SK-N-SH treated with all-trans-retinoic acid at 6 μM for 48 hours (cell line): ENCODE measurements around the gene REV3L.
"Not testable (repeated sequence)": the region's sequence is repeated elsewhere in the genome, so short reads cannot be mapped to it uniquely, and the experiment has no call there.

Source experiments
- ATAC-seq: fragments of 200-7000 bp; cut with Tn5 transposase; 3 replicates; pipeline ENCODE4 v1.9.1; 2020; ENCODE audit warnings: mild to moderate bottlenecking, moderate library complexity
- ARNTL ChIP-seq: fragments of 450-650 bp; formaldehyde crosslinking; IDR thresholded peaks from 2 replicates; pipeline ENCODE4 v1.5.0; 2020; ENCODE audit warnings: low read depth, mild to moderate bottlenecking, moderate library complexity, borderline replicate concordance
- BACH2 ChIP-seq: fragments of 250-450 bp; sonication (Bioruptor Pico); IDR thresholded peaks from 2 replicates; pipeline ENCODE4 v1.9.0; 2021; ENCODE audit warnings: mild to moderate bottlenecking, borderline replicate concordance
- CSDC2 ChIP-seq: fragments of 250-450 bp; sonication (Bioruptor Pico); IDR thresholded peaks from 2 replicates; pipeline ENCODE4 v1.5.0; 2020; ENCODE audit warnings: mild to moderate bottlenecking, moderate library complexity
- ESRRG ChIP-seq: fragments of 250-450 bp; sonication (Bioruptor Pico); IDR thresholded peaks from 2 replicates; pipeline ENCODE4 v1.6.1; 2021; ENCODE audit warnings: mild to moderate bottlenecking
- ISL1 ChIP-seq: fragments of 250-450 bp; sonication (Bioruptor Pico); IDR thresholded peaks from 2 replicates; pipeline ENCODE4 v2.1.2; 2022; ENCODE audit warnings: mild to moderate bottlenecking, moderate library complexity
- OSR1 ChIP-seq: fragments of 250-450 bp; sonication (Bioruptor Pico); IDR thresholded peaks from 2 replicates; pipeline ENCODE4 v1.8.0; 2022; ENCODE audit warnings: moderate library complexity, mild to moderate bottlenecking, inconsistent platforms
- RARB ChIP-seq: fragments of 250-450 bp; sonication (Bioruptor Pico); IDR thresholded peaks from 2 replicates; pipeline ENCODE4 v1.8.0; 2021; ENCODE audit warnings: mild to moderate bottlenecking, moderate library complexity
- SNAI2 ChIP-seq: fragments of 250-450 bp; sonication (Bioruptor Pico); IDR thresholded peaks from 2 replicates; pipeline ENCODE4 v1.5.0; 2020; ENCODE audit warnings: mild to moderate bottlenecking, moderate library complexity
- TCF4 ChIP-seq: fragments of 250-450 bp; sonication (Bioruptor Pico); IDR thresholded peaks from 2 replicates; pipeline ENCODE4 v1.8.0; 2021; ENCODE audit warnings: mild to moderate bottlenecking, moderate library complexity, borderline replicate concordance
- ZC3H10 ChIP-seq: fragments of 250-450 bp; sonication (Bioruptor Pico); IDR thresholded peaks from 2 replicates; pipeline ENCODE4 v1.5.1; 2021; ENCODE audit warnings: mild to moderate bottlenecking, moderate library complexity
- ZFP3 ChIP-seq: fragments of 250-450 bp; sonication (Bioruptor Pico); IDR thresholded peaks from 2 replicates; pipeline ENCODE4 v1.5.0; 2020; ENCODE audit warnings: mild to moderate bottlenecking, moderate library complexity
- ZNF565 ChIP-seq: fragments of 450-650 bp; formaldehyde crosslinking; conservative IDR thresholded peaks from 2 replicates; pipeline ENCODE4 v1.5.0; 2020; ENCODE audit warnings: low read depth, mild to moderate bottlenecking, moderate library complexity
- ZNF70 ChIP-seq: fragments of 450-650 bp; formaldehyde crosslinking; IDR thresholded peaks from 2 replicates; pipeline ENCODE4 v1.5.0; 2020; ENCODE audit warnings: mild to moderate bottlenecking, moderate library complexity
- ZNF8 ChIP-seq: fragments of 450-650 bp; formaldehyde crosslinking; IDR thresholded peaks from 2 replicates; pipeline ENCODE4 v1.5.0; 2020; ENCODE audit warnings: mild to moderate bottlenecking, moderate library complexity
- TF ChIP-seq, protein P1 (sequence below): fragments of 250-450 bp; sonication (Bioruptor Pico); IDR thresholded peaks from 2 replicates; pipeline ENCODE4 v1.8.0; 2020; ENCODE audit warnings: mild to moderate bottlenecking, moderate library complexity, borderline replicate concordance
- TF ChIP-seq, protein P2 (sequence below): fragments of 250-450 bp; sonication (Bioruptor Pico); IDR thresholded peaks from 2 replicates; pipeline ENCODE4 v1.5.1; 2020; ENCODE audit warnings: low read depth, mild to moderate bottlenecking, moderate library complexity
- TF ChIP-seq, protein P3 (sequence below): fragments of 250-450 bp; sonication (Bioruptor Pico); IDR thresholded peaks from 2 replicates; pipeline ENCODE4 v1.5.0; 2020; ENCODE audit warnings: mild to moderate bottlenecking, moderate library complexity

REV3L gene

DNA sequence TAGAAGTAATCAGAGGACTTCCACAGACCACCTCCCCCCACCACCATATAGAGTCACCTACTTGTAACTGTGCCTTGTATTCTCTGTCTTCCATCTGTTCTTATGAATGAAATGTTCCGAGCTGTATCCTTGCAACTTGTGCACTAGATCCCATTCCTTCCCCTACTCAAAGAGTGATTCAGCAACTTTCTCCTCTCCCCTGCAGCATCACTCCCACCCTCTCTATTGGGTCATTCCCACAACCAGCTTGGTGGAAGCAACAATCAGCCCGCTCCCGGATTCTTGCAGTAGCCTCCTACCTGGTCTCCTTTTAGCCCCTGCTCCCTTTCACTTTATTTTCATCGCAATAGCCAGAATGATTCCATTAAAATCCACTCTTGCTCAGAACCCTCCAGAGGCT lies 34.9 kb upstream of the REV3L start:
- ATAC-seq, result no peak

DNA sequence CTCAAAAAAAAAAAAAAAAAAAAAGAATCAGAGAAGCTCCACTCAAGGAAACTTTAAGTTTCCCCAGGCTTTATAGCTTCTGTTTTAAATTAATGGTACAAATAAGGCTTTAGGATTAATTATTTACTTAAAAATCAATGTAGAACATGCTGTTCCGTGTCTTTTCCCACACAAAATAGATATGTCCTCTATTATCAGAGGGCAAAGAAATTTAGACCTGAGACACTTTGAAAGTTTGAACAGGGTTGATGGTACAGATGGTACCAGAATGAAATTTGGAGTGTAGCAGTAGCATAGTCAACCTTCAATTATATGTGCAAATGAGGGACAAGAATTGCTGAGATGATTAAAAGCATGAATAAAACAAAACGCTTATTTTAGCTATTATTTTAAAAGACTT lies 32.2 kb upstream of the REV3L start:
- ATAC-seq, result no peak

More for the DNA sequence above, 34.9 kb upstream of the REV3L start:
- TF ChIP-seq, protein P1, sequence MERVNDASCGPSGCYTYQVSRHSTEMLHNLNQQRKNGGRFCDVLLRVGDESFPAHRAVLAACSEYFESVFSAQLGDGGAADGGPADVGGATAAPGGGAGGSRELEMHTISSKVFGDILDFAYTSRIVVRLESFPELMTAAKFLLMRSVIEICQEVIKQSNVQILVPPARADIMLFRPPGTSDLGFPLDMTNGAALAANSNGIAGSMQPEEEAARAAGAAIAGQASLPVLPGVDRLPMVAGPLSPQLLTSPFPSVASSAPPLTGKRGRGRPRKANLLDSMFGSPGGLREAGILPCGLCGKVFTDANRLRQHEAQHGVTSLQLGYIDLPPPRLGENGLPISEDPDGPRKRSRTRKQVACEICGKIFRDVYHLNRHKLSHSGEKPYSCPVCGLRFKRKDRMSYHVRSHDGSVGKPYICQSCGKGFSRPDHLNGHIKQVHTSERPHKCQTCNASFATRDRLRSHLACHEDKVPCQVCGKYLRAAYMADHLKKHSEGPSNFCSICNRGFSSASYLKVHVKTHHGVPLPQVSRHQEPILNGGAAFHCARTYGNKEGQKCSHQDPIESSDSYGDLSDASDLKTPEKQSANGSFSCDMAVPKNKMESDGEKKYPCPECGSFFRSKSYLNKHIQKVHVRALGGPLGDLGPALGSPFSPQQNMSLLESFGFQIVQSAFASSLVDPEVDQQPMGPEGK (CRISPR knock-in tag), result no peak
- TF ChIP-seq SNAI2 (no peak), BACH2 (no peak), ZC3H10 (CRISPR knock-in tag) (no peak), ESRRG (CRISPR knock-in tag) (no peak), TCF4 (CRISPR knock-in tag) (no peak), ARNTL (CRISPR knock-in tag) (no peak), CSDC2 (CRISPR knock-in tag) (no peak), RARB (no peak), ZFP3 (CRISPR knock-in tag) (no peak)
- TF ChIP-seq, protein P2, sequence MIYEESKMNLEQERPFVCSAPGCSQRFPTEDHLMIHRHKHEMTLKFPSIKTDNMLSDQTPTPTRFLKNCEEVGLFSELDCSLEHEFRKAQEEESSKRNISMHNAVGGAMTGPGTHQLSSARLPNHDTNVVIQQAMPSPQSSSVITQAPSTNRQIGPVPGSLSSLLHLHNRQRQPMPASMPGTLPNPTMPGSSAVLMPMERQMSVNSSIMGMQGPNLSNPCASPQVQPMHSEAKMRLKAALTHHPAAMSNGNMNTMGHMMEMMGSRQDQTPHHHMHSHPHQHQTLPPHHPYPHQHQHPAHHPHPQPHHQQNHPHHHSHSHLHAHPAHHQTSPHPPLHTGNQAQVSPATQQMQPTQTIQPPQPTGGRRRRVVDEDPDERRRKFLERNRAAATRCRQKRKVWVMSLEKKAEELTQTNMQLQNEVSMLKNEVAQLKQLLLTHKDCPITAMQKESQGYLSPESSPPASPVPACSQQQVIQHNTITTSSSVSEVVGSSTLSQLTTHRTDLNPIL (CRISPR knock-in tag), result no peak
- TF ChIP-seq, protein P3, sequence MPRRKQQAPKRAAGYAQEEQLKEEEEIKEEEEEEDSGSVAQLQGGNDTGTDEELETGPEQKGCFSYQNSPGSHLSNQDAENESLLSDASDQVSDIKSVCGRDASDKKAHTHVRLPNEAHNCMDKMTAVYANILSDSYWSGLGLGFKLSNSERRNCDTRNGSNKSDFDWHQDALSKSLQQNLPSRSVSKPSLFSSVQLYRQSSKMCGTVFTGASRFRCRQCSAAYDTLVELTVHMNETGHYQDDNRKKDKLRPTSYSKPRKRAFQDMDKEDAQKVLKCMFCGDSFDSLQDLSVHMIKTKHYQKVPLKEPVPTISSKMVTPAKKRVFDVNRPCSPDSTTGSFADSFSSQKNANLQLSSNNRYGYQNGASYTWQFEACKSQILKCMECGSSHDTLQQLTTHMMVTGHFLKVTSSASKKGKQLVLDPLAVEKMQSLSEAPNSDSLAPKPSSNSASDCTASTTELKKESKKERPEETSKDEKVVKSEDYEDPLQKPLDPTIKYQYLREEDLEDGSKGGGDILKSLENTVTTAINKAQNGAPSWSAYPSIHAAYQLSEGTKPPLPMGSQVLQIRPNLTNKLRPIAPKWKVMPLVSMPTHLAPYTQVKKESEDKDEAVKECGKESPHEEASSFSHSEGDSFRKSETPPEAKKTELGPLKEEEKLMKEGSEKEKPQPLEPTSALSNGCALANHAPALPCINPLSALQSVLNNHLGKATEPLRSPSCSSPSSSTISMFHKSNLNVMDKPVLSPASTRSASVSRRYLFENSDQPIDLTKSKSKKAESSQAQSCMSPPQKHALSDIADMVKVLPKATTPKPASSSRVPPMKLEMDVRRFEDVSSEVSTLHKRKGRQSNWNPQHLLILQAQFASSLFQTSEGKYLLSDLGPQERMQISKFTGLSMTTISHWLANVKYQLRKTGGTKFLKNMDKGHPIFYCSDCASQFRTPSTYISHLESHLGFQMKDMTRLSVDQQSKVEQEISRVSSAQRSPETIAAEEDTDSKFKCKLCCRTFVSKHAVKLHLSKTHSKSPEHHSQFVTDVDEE, result no peak

DNA sequence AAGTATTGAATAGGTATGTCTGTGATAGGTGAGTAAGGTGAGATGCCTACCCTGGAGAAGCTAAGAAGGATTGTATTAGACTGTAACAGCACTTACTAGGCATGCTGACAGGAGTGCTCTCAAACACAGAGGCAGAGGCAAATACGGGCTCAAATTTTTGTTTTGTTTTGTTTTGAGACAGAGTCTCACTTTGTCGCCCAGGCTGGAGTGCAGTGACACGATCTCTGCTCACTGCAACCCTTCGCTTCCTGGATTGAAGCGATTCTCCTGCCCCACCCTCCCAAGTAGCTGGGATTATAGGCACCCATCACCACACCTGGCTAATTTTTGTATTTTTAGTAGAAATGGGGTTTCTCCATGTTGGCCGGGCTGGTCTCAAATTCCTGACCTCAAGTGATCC lies 31.5 kb upstream of the REV3L start:
- ATAC-seq, result not testable (repeated sequence)

More for the DNA sequence above, 32.2 kb upstream of the REV3L start:
- TF ChIP-seq ZNF565, result no peak
- TF ChIP-seq, protein P2 (CRISPR knock-in tag), result no peak
- TF ChIP-seq OSR1 (CRISPR knock-in tag), result no peak
- no peak for TF ChIP-seq RARB
- TF ChIP-seq, protein P3, result no peak
- no peak for TF ChIP-seq ZFP3 (CRISPR knock-in tag)
- TF ChIP-seq ARNTL (CRISPR knock-in tag), result no peak
- TF ChIP-seq ZNF8 (CRISPR knock-in tag), result no peak
- no peak for TF ChIP-seq CSDC2 (CRISPR knock-in tag)
- TF ChIP-seq ESRRG (CRISPR knock-in tag), result no peak
- no peak for TF ChIP-seq ISL1
- no peak for TF ChIP-seq ZNF70 (CRISPR knock-in tag)

DNA sequence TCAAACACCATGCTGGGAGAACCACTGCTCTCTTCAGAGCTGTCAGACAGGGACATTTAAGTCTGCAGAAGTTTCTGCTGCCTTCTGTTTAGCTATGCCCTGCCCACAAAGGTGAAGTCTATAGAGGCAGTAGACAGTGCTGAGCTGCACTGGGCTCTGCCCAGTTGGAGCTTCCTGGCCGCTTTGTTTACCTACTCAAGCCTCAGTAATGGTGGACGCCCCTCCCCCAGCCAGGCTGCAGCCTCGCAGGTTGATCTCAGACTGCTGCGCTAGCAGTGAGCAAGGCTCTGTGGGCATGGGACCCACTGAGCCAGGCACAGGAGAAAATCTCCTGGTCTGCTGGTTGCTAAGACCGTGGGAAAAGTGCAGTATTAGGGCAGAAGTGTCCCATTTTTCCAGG lies 24.2 kb upstream of the REV3L start:
- not testable (repeated sequence) for ATAC-seq

DNA sequence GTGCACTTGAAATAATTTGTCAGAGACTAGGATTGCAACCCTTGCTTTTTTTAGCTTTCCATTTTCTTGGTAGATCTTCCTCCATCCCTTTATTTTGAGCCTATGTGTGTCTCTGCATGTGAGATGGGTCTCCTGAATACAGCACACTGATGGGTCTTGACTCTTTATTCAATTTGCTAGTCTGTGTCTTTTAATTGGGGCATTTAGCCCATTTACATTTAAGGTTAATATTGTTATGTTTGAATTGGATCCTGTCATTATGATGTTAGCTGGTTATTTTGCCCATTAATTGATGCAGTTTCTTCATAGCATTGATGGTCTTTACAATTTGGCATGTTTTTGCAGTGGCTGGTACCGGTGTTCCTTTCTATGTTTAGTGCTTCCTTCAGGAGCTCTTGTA lies 22.5 kb upstream of the REV3L start:
- not testable (repeated sequence) for ATAC-seq
